AG08395 (cell line): Measurements from ENCODE around the gene YWHAE.
"Not testable (repeated sequence)": the region's sequence is repeated elsewhere in the genome, so short reads cannot be mapped to it uniquely, and the experiment has no call there.

ENCODE experiments used
- DNase-seq: peaks from one replicate; pipeline ENCODE4 v3.0.0; 2012; ENCODE audit warnings: mixed read lengths, low spot score

Gene YWHAE

DNA sequence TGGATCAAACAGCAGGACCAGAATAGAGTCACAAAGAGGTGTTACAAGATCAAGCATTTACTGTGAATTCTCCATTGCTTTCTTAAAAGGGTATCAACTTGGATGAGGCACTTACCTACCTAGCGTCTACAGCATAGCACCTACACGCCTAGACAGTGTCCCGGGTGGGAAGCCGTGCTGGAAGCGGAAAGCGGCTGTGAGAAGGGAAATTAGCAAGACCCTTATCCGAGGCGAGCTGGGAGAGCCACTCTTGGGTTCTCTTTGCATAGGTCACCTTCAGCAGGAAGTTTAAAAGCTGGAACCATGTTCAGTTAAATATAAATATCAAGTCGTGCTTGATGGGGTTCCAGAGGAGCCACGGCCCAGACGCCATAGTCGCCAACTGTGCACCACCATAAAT, 74.3 kb downstream of the YWHAE start:
- no peak for DNase-seq

DNA sequence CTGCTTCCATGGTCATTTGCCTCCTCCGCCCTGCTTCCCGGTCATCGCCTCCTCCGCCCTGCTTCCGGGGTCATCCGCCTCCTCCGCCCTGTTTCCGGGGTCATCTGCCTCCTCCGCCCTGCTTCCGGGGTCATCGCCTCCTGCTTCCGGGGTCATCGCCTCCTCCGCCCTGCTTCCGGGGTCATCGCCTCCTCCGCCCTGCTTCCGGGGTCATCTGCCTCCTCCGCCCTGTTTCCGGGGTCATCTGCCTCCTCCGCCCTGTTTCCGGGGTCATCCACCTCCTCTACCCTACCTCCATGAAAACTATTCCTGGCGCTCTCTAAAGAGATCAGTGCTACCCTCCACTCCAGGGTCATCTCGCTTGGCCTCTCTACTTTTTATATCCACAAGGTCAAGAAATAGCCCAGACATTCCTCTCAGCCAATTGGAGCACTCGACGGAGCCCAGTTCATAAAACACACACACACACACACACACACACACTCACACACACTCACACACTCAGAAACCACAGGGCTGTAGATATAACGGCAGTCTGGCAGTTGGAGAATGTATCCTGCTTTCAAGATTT, 75.7 kb downstream of the YWHAE start:
- no peak for DNase-seq

DNA sequence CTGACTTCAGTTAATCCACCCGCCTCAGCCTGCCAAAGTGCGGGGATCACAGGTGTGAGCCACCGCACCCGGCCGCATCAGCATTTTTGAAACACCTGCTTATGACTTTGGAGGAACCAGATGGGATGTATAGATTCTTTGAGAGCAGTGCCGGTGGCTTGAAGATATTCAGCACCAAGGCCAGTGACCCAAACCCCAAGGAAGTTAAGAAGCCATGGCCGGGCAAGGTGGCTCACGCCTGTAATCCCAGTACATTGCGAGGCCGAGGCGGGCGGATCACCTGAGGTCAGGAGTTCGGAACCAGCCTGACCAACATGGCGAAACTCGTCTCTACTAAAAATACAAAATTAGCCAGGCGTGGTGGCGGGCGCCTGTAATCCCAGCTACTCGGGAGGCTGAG, 76.7 kb downstream of the YWHAE start:
- DNase-seq, result no peak

DNA sequence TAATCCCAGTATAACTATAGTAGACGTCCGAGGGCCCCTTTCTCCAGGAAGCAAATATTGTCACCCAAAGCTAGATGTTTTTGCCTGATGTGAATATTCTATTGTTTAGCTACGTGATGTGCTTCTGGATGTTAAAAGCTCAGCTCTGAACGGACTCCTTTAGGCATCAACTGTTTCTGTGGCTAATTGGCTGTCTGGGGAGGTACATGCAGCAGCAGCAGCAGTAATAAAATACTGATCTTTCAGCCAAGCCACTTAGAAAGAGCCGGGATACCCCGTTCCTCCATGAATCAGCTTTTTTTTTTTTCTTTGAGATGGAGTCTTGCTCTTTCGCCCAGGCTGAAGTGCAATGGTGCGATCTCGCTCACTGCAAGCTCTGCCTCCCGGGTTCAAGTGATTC, 77.5 kb downstream of the YWHAE start:
- DNase-seq, result no peak

DNA sequence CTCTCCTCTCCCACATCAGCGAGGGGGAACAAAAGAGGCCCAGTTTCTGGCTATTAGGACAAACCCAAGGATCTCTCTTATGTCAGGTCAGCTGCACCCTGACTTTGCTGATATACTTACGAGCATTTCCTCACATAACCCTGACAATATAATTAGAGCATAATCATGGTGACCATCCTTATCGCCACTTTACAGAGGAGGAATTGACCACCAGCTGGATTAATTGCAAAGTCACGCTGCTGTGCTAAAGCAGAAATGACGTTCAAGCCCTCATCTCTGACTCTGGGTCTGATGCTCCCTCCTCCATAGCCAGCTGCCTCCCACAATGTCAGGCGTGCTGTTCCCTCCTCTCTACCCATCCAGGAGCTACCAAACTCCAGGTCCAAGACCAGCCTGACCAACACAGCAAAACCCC, 78.0 kb downstream of the YWHAE start:
- no peak for DNase-seq

DNA sequence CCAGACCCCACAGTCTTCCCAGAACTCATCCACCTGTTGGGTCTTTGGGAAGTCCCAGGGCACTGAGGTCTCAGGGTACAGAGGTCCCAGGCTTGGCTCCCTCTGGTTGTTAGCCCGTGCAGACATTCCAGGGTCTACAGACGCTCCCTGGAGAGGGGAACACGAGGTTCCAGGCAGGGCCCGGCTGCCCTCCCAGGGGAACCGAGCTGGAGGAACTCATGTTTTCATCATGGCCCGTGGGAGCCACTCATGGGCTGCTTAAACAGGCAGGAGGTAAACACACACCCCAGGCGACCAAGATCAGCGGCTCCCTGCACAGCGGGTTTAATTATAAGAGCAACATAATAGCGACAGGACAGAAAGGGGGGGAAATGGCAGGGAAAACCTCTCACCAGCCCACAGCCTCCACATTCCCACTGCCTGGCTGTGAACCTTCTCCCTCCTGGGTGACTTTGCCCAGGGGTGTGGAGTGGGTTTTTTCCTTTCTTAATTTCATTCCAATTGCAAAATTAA, 84.1 kb downstream of the YWHAE start:
- DNase-seq, result no peak

DNA sequence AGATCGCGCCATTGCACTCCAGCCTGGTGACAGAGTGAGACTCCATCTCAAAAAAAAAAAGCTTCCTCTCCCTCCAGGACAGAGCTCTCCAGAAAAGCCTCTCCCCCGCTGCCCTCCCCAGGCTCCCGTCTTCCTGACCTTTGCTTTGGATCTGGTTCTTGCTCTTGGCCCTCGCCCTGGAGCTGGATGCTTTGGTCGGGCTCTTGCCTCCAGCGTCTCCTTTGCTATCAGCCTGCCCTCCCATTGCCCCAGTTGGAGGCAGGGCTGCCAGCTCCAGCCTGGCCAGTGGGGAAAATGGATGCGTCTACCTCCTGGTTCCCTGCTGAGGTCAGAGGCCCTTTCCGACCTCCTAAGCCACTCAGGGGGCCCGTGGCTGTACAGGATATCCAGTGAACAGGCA, 84.6 kb downstream of the YWHAE start:
- DNase-seq, result no peak

DNA sequence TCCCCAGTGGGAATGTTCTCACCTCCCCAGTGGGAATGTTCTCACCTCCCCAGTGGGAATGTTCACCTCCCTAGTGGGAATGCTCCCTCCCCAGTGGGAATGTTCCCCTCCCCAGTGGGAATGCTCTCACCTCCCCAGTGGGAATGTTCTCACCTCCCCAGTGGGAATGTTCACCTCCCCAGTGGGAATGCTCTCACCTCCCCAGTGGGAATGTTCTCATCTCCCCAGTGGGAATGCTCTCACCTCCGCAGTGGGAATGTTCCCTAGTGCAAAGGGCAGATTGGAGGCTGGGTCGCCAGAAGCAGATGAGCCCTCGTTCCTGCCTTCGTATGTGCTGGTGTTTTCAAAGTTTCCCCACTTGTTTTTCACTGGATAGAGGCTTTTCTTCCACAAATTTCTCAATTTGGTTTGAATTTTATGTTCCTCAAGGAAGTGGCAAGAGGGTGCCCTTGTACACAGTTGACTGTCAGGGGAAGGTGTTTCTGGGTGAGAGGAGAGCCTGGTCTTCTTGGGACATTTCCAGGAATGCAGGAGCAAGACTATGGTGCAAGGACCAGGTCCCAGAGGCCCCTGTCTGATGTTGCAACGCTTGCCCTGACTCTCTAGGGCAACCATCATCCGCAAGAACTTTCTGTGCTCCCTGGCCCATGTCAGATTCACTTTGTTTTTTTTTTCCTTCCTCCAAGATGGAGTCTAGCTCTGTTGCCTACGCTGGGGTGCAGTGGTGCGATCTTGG, 86.6 kb downstream of the YWHAE start:
- no peak for DNase-seq

DNA sequence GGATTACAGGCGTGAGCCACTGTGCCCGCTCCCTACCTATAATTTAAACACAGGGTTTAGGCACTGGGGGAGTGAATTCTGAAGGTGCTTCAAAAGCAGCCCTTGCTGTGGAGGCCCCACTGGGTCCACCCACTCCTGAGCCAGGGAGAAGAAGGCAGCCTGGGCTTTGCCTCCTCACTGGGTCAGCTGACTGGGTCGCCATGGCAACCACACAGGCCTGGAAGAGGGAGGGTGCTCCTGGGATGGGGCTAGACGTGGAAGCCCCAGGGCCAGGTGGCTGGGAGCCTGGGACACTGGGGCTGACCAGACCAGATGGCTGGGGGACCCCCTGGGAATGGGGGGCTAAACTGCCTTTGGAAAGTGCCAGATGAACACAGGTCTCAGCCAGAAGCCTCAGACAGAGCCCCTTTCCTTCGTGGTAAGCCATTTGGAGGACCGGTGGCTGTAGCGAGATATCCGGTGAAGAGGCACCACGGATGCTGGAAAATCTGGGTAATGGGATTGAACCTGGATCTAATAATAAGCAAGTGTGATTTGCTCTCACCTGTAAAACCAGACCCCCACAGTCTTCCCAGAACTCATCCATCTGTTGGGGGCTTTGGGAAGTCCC, 87.7 kb downstream of the YWHAE start:
- DNase-seq, result no peak

DNA sequence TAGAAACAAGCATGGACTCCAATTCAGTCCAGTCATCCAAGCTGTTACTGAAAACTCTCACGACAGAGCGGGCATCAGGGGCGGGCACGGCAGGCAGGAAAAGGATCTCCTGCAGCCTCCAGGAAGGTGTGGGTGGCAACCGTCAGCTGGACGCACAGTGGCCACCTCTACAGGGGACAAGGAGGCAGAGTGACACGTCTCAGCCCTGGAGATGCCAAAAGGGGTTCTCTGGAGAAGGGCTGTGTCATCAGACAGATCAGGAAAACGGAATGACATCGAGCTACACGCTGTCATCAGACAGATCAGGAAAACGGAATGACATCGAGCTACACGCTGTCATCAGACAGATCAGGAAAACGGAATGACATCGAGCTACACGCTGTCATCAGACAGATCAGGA, 92.2 kb downstream of the YWHAE start:
- not testable (repeated sequence) for DNase-seq

DNA sequence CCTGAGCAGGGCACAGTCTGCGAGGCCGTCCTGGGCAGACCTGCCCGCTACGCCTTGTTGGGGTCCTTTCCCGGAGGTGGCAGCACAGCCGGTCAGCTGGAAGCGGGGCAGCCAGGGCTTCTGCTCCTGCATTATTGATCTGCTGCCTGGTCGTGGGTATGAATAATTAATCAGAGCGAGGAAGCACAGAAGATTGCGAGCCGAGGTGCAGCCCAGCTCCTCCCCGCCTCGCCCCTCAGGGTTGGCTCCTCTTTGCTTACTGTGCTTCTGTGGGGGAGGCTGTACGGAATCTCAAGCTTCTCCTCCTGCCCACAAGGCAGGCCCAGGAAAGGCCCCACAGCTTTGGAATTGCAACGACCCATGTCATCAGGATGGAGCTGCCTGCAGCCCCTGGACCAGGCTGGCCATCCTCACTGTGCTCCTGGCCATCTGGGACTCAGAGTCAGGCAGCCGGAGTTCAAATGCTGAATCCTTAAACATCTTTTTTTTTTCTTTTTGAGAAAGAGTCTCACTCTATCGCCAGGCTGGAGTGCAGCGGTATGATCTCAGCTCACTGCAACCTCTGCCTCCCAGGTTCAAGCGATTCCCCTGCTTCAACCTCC, 95.0 kb downstream of the YWHAE start:
- DNase-seq, result no peak

DNA sequence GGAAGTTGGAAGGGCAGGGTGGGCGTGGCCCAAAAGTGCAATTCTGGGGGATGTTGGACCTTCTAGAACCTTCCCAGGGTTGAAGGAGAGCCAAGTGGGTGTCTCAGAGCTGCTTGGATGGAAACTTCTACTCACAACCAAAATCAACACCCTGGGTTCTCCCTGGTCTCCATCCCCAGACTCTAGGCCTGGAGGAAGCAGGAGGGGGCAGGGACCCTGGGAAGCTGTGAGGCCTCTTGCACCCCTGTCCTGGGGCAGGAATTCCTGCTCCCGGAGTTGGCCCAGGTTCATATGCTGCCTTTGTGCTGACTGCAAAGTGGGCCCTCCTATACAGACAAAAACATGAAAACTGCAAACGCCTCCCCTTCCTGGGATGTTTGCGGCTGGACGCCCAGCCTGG, 95.5 kb downstream of the YWHAE start:
- DNase-seq, result no peak

DNA sequence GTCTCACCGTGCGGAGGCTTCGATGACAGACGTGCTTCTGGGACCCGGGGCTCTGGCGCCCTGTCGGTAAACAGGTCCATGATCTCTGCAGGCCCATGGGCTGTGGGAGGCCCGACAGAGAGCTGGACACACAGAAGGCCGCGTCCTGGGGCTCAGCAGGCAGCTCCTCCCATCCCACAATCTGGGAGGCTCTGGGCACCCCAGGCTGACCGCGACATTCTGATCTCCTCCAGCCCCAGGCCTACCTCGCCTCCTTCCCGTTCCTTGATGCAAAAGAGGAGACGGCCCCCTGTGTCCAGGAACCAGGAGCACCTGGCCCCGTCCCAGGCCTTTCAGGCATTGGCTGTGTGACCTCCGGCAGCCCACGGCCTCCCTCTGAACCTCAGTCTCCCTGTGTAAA, 97.3 kb downstream of the YWHAE start:
- no peak for DNase-seq

DNA sequence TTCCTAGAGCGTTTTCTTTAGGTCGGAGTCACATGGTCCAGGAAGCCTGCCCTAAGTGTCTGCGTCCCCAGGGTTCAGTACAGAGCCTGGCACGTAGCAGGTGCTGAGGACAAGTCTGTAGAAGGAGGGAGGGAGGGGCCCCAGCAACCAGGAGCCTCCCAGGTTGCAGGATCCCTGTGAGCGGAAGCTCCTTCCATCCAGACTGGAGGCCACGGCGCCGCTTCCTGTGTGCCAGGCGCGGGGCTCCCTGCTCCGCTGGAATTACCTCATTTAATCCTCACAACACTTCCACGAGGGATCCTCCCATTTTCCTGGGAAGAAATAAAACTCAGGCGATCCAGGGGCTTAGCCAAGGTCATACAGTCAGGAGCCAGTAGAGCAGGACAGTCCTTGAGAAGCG, 98.5 kb downstream of the YWHAE start:
- DNase-seq, result no peak

DNA sequence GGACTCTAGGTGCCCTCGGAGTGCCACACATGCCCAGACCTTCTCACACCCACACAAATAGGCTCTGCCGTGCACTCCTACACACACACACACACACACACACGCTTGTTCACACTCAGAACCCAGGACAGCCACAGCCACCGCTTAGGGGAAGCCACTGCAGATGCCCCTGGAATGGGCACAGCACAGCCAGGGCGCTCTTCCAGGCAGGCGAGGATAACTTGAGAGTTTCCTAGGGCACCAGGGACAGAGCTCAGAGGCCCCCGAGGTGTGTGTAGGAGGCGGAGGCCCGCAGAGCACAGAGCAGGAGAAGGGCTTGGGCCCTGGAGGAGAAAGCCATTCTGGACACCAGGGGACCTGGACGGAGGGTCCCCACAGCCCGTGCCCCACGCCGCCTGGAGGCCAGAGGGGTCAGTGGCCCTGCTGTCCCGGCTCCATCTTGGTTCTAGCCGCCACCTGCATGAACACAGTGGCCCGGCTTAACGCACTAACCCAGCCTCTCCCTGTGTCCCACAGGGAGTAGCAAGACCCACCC, 99.6 kb downstream of the YWHAE start:
- DNase-seq, result no peak

DNA sequence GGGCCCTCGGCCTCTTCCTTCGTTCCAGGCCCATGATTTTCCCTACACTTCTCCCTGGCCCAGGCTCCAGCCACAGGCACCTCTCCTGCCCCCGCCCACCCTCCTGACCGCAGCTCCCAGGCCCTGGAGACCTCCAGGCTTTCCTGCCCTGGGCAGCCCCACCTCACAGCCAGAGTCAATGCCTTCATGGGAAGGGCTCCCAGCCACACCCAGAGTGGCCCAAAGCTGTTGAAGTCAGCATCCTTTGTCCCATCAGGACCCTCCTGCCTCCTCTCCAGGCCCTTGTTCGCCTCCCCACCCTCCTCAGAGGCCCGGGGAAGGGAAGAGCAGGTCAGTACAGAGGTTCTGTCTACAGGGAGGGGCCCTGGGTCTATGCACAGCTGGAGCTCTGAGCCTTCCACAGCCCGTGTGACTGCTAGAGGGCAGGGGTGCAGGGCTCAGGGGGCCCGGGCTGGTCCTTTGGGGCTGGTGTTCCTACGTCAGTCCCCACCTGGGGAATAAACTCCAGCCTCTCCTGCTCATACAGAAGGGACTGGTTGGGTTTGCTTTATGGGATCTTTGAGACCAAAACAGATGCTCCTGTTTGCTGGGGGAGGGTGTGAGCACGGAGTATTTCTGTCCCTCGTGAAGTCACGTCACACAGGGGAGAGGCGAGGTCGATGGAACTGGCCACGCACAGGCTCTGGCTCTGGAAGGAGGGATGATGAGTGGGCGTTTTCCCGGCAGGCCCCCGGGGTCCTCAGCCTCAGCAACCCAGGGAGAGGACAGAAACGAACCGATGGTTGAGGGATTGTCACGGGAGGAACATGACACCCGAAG, 100.3 kb downstream of the YWHAE start:
- no peak for DNase-seq

DNA sequence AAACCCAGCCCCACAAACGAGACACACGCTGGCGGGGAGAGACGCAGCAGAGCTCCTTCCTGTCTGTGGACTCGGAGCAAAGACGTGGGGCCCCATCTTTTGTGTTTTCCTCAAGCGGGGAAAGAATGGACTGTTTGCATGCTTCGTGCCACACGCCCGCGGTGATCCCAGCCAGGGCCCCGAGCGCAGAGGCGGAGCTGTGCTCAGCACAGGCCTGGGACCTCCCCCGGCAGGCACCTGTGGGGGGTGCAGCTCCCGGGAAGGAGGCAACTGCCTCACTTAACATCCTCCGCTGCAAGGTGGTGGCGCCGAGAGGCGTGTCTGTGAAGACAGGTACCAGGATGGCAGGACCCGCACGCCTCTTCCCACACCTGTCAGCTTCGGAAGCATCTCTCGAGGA, 101.4 kb downstream of the YWHAE start:
- DNase-seq, result peak; percentile 11
